Measurements from ENCODE around the gene RMC1.

The RMC1 gene

DNA sequence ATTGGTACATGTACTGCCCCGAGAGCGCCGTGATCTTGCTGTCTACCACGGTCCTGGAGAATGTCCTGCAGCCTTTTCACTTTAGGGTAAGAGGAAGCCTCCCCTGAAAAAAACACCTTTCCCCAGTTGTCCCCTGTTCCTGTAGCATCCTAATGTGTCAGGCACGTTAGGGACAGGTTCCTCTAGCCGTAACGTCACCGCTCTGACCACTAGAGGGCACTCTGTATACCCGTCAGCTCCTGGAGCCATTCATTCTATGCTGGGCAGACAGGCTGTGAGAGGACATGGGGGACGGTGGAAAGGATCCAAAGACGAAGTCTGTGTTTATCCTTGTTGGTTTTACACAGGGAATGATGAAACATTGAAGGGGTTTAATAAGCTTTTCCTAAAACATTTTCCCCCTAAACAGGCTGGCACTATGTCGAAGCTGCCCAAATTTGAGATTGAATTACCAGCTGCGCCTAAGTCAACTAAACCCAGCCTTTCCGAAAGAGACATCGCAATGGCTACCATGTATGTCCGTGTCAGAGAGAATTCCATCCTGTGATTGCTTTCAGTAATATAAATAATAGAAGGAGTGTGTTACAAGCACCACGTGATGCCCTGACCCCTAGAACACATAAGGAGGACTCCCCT lies 12.7 kb downstream of the RMC1 start:
- Histone ChIP-seq H3K4me3 (ENCODE audit: low read depth, low read length) (no peak overlapping the region), H3K27ac (no peak overlapping the region), H3K36me3 (peaks cover 56% of the 10 kb centered on the region), H3K27me3 (ENCODE audit: insufficient read depth, low read depth, severe bottlenecking) (no peaks in the 10 kb centered on the region), H3K9me3 (ENCODE audit: severe bottlenecking) (no peaks in the 10 kb centered on the region)
- DNase-seq = peak; percentile 82
- TF ChIP-seq, protein P1, sequence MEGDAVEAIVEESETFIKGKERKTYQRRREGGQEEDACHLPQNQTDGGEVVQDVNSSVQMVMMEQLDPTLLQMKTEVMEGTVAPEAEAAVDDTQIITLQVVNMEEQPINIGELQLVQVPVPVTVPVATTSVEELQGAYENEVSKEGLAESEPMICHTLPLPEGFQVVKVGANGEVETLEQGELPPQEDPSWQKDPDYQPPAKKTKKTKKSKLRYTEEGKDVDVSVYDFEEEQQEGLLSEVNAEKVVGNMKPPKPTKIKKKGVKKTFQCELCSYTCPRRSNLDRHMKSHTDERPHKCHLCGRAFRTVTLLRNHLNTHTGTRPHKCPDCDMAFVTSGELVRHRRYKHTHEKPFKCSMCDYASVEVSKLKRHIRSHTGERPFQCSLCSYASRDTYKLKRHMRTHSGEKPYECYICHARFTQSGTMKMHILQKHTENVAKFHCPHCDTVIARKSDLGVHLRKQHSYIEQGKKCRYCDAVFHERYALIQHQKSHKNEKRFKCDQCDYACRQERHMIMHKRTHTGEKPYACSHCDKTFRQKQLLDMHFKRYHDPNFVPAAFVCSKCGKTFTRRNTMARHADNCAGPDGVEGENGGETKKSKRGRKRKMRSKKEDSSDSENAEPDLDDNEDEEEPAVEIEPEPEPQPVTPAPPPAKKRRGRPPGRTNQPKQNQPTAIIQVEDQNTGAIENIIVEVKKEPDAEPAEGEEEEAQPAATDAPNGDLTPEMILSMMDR (IDR thresholded peaks at IDR 0.05; ENCODE audit: low read depth, low read length) = peak; percentile 88

DNA sequence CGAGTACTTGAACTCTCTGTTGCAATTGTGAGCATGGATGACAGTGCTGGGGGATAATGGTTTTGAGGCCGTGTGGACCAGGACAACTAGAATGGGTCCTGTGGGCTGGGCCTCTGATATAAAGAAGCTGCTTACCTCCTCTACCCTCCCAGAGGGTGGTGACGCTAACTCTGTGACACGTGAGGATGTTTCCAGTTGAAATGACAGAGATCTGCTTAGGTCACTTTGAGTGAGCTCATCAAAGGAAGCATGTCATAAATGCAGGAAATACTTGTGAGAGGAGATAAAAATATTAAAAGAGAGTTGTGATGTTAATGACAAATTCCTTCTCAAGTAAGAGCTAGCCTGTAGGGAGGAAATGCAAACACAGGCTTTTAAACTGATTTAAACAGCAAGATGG lies 16.4 kb downstream of the RMC1 start:
- Histone ChIP-seq H3K27me3 (ENCODE audit: insufficient read depth, low read depth, severe bottlenecking) (no peaks in the 10 kb centered on the region), H3K9me3 (ENCODE audit: severe bottlenecking) (no peaks in the 10 kb centered on the region), H3K27ac (no peak overlapping the region), H3K4me3 (ENCODE audit: low read depth, low read length) (no peak overlapping the region), H3K36me3 (peaks cover 75% of the 10 kb centered on the region)
- DNase-seq = no peak
- TF ChIP-seq, protein P1 (IDR thresholded peaks at IDR 0.05; ENCODE audit: low read depth, low read length) = no peak

DNA sequence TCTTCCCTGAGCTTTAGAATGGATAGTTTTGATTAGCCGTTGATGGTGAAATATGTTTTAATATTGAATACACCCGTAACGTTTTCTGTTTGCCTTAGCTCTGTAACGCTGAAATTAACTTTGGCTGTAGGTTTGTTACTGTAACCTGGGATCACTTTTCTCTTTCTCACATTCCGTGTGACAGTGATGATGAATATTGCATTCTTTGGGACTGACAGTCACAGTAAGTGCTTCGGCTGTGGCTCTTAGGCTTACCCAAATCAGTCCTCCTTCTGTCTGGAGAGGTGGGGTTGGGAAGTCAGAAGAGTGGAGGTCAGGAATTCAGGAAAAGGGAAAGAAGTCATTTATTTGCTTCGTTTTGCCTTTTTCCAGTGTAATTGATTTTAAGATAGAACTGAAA lies 18.0 kb downstream of the RMC1 start:
- TF ChIP-seq, protein P1 (IDR thresholded peaks at IDR 0.05; ENCODE audit: low read depth, low read length) = no peak
- Histone ChIP-seq H3K4me3 (ENCODE audit: low read depth, low read length) (no peak overlapping the region), H3K9me3 (ENCODE audit: severe bottlenecking) (no peaks in the 10 kb centered on the region), H3K36me3 (peaks cover 79% of the 10 kb centered on the region), H3K27me3 (ENCODE audit: insufficient read depth, low read depth, severe bottlenecking) (no peaks in the 10 kb centered on the region), H3K27ac (no peak overlapping the region)
- DNase-seq = no peak

DNA sequence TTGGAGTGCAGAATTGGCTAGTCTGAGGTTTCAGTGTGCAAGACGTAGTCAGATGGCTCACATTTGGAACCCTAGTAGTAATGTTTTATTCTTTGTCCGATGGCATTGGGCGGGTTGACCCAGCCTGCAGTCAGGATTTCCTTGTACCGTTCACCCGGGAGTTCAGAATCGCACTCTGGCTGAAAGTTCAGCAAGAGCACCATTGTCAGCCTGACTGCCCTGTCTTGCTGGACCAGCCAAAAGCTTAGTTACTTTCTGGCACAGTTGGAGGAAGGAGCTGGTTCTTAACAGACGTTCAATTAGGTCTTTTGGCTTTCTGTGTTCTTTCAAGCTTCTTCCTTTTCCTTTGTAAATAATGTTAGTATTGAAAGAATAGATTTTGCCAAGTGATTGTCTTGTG lies 18.6 kb downstream of the RMC1 start:
- Histone ChIP-seq H3K9me3 (ENCODE audit: severe bottlenecking) (no peaks in the 10 kb centered on the region), H3K36me3 (peaks cover 80% of the 10 kb centered on the region)
- no peak for DNase-seq

DNA sequence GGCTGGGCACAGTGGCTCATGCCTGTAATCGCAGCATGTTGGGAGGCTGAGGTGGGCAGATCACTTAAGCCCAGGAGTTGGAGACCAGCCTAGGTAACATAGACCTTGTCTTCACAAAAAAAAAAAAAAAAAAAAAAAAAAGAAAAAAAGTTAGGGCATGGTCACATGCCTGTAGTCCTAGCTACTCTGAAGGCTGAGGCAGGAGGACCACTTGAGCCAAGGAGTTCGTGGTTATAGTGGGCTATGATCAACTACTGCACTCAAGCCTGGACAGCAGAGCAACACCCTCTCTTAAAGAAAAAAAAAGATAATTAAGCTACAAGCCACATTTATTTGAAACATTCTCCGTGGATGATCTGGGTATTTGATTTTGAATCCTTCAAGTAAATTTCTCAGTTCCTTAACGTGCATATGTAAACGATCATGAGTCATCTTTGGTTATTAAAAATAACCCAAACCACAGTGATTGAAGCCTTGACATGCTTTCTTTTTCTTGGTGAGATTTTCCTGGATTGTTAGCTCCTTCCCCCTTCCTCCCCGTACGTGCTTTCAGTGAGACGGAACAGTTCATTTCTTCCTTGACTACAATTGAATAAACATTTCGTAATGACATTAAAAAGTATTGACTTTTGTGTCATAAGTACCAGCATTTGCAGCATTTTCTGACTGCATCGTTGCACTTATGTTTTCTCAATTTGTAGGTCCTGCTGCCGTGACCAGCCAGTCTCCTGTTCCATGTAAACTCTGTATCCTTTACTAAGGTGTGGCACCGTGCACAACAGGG lies 20.3 kb downstream of the RMC1 start:
- H3K36me3 ChIP-seq = peaks cover 86% of the 10 kb centered on the region
- DNase-seq = no peak

More for the DNA sequence above, 18.6 kb downstream of the RMC1 start:
- TF ChIP-seq, protein P1 (IDR thresholded peaks at IDR 0.05; ENCODE audit: low read depth, low read length) = no peak
- Histone ChIP-seq H3K27ac (no peak overlapping the region), H3K27me3 (ENCODE audit: insufficient read depth, low read depth, severe bottlenecking) (no peaks in the 10 kb centered on the region), H3K4me3 (ENCODE audit: low read depth, low read length) (no peak overlapping the region)

More for the DNA sequence above, 20.3 kb downstream of the RMC1 start:
- TF ChIP-seq, protein P1 (IDR thresholded peaks at IDR 0.05; ENCODE audit: low read depth, low read length) = no peak
- Histone ChIP-seq H3K27me3 (ENCODE audit: insufficient read depth, low read depth, severe bottlenecking) (no peaks in the 10 kb centered on the region), H3K9me3 (ENCODE audit: severe bottlenecking) (no peaks in the 10 kb centered on the region), H3K4me3 (ENCODE audit: low read depth, low read length) (no peak overlapping the region), H3K27ac (no peak overlapping the region)

Measured in WERI-Rb-1 (cell line).